GM19467 (cell line): ENCODE results near the gene PARP14.
"Not testable (repeated sequence)": the region's sequence is repeated elsewhere in the genome, so short reads cannot be mapped to it uniquely, and the experiment has no call there.

Experiments used
- ATAC-seq: cut with Tn5 transposase; IDR thresholded peaks from one replicate; pipeline ENCODE4 v1.9.1; 2021; ENCODE audit warnings: mild to moderate bottlenecking, moderate library complexity; ENCODE audit not compliant: unreplicated experiment

The PARP14 gene, protein sequence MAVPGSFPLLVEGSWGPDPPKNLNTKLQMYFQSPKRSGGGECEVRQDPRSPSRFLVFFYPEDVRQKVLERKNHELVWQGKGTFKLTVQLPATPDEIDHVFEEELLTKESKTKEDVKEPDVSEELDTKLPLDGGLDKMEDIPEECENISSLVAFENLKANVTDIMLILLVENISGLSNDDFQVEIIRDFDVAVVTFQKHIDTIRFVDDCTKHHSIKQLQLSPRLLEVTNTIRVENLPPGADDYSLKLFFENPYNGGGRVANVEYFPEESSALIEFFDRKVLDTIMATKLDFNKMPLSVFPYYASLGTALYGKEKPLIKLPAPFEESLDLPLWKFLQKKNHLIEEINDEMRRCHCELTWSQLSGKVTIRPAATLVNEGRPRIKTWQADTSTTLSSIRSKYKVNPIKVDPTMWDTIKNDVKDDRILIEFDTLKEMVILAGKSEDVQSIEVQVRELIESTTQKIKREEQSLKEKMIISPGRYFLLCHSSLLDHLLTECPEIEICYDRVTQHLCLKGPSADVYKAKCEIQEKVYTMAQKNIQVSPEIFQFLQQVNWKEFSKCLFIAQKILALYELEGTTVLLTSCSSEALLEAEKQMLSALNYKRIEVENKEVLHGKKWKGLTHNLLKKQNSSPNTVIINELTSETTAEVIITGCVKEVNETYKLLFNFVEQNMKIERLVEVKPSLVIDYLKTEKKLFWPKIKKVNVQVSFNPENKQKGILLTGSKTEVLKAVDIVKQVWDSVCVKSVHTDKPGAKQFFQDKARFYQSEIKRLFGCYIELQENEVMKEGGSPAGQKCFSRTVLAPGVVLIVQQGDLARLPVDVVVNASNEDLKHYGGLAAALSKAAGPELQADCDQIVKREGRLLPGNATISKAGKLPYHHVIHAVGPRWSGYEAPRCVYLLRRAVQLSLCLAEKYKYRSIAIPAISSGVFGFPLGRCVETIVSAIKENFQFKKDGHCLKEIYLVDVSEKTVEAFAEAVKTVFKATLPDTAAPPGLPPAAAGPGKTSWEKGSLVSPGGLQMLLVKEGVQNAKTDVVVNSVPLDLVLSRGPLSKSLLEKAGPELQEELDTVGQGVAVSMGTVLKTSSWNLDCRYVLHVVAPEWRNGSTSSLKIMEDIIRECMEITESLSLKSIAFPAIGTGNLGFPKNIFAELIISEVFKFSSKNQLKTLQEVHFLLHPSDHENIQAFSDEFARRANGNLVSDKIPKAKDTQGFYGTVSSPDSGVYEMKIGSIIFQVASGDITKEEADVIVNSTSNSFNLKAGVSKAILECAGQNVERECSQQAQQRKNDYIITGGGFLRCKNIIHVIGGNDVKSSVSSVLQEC (N-terminal part only)

DNA sequence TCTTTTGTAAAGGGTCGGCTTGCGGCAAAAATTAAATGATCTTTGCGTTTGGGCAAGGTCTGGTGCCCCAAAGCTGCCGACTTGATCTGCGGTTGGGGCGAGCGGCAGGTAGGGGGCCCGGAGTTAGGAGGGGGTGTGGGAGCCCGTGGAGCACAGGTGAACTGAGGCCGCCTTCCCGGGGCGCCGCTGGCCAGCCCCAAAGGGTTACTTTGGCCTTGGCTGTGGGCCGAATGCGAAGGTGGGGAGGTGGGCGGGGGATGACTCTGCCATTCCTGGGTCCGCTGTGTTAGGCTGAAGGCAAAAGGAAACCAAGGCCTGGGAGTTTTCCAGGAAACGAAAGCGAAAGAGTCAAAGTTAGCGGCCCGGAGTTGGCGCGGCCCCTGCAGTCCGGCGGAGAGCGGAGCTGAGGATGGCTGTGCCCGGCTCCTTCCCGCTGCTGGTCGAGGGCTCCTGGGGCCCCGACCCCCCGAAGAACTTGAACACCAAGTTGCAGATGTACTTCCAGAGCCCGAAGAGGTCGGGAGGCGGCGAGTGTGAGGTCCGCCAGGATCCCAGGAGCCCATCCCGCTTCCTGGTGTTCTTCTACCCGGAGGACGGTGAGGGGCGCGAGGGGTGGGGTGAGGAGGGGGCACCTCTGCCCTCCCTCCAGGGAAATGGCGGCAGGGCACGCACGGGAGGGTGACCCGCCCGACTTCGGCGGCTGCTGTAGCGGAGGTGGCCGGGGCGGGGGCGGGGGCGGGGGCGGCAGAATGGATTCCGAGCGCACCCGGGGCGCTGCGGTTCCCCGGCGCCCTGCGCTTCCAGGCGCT lies at the start of gene PARP14:
TSS of gene PARP14 (plus strand) at position 365 of the 809 bp plus-strand sequence. CDS start at position 410, 45 bp downstream.
- ATAC-seq: no peak

GRCh38 chr3:122635789-122636188 lies 44.9 kb upstream of the PARP14 start:
- no peak for ATAC-seq

- no peak for ATAC-seq
Measured at GRCh38 chr3:122636697-122637096, 43.9 kb upstream of the PARP14 start.

DNA sequence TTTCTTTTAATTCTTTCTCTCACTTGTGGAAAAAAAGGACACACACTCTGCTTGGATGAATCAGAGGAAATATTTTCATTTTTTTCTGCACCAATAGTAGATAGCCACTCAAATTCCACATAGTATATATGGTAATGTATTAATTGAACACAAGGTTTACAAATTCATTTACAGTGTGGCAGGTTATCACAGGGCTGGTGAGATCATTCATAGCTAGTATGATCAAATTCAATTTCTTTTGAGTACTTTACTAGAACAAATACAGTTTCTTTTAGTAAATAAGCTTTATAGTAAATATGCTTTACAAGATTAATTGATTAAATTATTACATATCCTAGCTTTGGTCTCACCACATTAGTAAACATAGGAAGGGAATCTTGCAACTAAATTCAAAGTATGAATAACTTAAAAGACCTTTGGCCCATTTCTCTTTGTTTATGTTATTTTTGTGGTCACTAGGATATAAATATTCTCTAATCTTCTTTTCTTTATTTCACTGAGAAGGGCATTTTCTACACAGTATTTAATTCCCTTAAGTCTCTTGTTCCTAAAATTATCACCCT lies 40.1 kb upstream of the PARP14 start:
- no peak for ATAC-seq

DNA sequence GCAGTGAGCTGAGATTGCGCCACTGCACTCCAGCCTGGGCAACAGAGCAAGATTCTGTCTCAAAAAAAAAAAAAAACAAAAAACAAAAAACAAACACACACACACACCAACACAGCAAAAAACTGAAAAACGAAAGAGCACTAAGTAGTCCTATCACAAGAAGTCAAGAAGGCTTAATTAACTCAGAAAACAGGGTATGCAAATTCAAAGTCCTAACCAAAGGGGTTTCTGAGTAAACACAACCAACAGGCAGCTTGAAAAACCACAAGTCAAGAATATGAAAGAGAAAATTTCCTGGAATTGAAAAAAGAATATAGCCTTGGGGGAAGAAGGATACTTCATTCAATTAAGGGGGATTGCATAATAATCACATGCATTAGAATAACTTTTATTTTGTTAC lies 37.7 kb upstream of the PARP14 start:
- no peak for ATAC-seq

DNA sequence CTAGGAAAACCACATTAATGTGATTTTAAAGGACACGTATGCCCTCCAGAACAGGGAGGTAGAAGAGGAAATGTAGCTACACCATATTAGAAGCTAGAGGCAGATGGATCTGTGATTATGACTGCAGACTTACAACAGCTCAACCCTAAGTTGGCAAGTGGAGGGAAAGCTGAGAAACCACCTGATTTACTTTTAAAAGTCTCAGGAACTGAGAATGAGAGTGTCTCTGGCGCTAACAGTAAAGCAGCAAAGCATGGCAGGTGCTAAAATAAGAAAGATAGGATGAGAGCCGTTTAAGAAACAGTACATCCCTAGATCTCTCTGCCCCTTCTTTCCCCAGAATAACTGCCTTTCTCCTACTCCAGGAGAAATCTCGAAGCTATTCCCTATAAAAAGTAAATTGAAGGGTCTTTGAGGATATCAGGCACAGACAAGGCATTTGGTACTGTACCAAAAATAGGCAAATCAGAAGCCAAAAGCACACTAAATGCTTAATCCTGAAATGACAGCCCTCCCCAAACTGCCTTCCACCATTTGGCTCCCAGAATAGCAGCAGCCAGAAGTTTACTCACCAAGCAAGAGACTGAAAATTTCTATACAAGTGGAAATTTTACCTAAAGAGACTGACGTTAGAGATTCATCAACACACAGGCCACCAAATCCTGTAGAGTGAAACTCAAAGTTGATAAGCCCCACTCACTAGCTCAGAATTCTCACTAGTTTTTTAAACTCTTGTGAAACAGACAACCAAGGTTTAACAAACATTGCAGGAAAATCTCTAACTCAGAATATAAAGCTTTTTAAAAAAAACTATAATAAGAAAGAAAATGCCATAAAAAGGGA lies 34.3 kb upstream of the PARP14 start:
- ATAC-seq: no peak

GRCh38 chr3:122651233-122651907 lies 29.3 kb upstream of the PARP14 start:
- not testable (repeated sequence) for ATAC-seq

DNA sequence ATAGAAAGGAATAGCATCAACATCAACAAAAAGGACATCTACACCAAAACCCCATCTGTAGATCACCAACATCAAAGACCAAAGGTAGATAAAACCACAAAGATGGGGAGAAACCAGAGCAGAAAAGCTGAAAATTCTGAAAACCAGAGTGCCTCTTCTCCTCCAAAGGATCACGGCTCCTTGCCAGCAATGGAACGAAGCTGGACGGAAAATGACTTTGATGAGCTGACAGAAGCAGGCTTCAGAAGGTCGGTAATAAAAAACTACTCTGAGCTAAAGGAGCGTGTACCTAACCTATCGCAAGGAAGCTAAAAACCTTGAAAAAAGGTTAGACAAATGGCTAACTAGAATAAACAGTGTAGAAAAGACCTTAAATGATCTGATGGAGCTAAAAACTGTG lies 28.7 kb upstream of the PARP14 start:
- ATAC-seq: not testable (repeated sequence)

GRCh38 chr3:122658336-122658735 lies 22.3 kb upstream of the PARP14 start:
- ATAC-seq: not testable (repeated sequence)

- ATAC-seq: no peak
Measured at GRCh38 chr3:122660297-122660974, 20.2 kb upstream of the PARP14 start.

DNA sequence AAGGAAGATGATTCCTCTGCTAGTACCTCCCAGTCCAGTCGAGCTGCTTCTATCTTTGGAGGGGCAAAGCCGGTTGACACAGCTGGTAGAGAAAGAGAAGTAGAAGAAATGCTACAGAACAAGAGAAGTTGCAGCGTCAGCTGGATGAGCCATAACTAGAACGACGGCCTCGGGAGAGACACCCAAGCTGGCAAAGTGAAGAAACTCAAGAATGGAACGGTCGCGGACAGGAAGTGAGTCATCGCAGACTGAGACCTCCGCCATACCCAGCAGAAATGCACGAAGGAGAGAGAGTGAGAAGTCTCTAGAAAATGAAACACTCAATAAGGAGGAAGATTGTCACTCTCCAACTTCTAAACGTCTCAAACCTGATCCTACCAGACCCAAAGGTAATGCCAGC lies 19.0 kb upstream of the PARP14 start:
- ATAC-seq: no peak

- no peak for ATAC-seq
Measured at GRCh38 chr3:122662505-122662904, 18.1 kb upstream of the PARP14 start.

DNA sequence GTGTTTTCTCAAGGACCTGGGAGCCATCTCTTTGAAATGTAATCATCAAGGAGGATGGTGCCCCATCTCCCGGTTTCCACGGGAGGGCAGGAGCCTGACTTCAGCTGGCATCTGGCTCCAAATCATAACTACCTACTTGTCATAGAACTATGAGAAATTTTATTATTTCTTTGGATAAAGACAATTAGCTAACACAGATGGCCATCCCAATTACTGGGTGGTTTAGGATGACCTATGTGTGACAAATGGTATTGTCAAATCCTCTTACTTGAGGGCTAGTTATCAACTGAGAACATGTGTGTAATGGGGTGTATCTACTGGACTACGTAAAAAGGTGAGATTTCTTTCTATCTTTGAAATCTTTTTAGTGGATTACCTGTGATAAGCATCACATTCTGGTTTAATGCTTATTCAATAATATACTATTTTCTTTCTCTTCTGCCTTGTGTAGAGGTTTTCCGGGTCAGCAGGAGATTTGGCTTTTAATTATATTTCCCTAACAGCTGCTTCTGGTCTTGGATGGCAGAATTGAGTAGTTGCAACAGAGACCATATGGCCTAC lies 15.3 kb upstream of the PARP14 start:
- ATAC-seq: no peak

- no peak for ATAC-seq
Measured at GRCh38 chr3:122665881-122666280, 14.8 kb upstream of the PARP14 start.

GRCh38 chr3:122668930-122669730 lies 11.5 kb upstream of the PARP14 start:
- peak; percentile 80 for ATAC-seq

- ATAC-seq: no peak
Measured at GRCh38 chr3:122671553-122671952, 9.1 kb upstream of the PARP14 start.

- ATAC-seq: no peak
Measured at GRCh38 chr3:122674339-122674738, 6.3 kb upstream of the PARP14 start.
